Astrocyte of the cerebellum (primary cell): Measurements from ENCODE around the gene PARP14.
A peak's percentile ranks its signal among the peaks of the same experiment; 100 is the strongest.

Experiments
- DNase-seq: peaks from one replicate; pipeline ENCODE4 v3.0.0-alpha.2; 2011; ENCODE audit warnings: low read depth
- H3K4me3 ChIP-seq: 2 replicates; pipeline ENCODE4 v1.5.1; 2011; ENCODE audit warnings: mild to moderate bottlenecking, low read depth, low read length, moderate library complexity
- in situ Hi-C: cut with HindIII; loops from 2 replicates; pipeline ENCODE4 v1.10.0; 2017; ENCODE audit warnings: low sequenced_read_pairs
- TF ChIP-seq, protein P1 (sequence below): IDR thresholded peaks from 2 replicates; pipeline ENCODE4 v1.5.1; 2012; ENCODE audit warnings: low read length, low read depth, moderate library complexity, mild to moderate bottlenecking; ENCODE audit errors: missing control alignments

PARP14 gene

DNA sequence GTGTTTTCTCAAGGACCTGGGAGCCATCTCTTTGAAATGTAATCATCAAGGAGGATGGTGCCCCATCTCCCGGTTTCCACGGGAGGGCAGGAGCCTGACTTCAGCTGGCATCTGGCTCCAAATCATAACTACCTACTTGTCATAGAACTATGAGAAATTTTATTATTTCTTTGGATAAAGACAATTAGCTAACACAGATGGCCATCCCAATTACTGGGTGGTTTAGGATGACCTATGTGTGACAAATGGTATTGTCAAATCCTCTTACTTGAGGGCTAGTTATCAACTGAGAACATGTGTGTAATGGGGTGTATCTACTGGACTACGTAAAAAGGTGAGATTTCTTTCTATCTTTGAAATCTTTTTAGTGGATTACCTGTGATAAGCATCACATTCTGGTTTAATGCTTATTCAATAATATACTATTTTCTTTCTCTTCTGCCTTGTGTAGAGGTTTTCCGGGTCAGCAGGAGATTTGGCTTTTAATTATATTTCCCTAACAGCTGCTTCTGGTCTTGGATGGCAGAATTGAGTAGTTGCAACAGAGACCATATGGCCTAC, 15.3 kb upstream of the PARP14 start:
- in situ Hi-C loops = loop anchor here (25.0 kb wide), 1 partner anchor 203 kb away; no protein-coding TSS in a partner anchor
- H3K4me3 ChIP-seq = no peak overlapping the region
- no peak for DNase-seq
- TF ChIP-seq, protein P1, sequence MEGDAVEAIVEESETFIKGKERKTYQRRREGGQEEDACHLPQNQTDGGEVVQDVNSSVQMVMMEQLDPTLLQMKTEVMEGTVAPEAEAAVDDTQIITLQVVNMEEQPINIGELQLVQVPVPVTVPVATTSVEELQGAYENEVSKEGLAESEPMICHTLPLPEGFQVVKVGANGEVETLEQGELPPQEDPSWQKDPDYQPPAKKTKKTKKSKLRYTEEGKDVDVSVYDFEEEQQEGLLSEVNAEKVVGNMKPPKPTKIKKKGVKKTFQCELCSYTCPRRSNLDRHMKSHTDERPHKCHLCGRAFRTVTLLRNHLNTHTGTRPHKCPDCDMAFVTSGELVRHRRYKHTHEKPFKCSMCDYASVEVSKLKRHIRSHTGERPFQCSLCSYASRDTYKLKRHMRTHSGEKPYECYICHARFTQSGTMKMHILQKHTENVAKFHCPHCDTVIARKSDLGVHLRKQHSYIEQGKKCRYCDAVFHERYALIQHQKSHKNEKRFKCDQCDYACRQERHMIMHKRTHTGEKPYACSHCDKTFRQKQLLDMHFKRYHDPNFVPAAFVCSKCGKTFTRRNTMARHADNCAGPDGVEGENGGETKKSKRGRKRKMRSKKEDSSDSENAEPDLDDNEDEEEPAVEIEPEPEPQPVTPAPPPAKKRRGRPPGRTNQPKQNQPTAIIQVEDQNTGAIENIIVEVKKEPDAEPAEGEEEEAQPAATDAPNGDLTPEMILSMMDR = no peak

DNA sequence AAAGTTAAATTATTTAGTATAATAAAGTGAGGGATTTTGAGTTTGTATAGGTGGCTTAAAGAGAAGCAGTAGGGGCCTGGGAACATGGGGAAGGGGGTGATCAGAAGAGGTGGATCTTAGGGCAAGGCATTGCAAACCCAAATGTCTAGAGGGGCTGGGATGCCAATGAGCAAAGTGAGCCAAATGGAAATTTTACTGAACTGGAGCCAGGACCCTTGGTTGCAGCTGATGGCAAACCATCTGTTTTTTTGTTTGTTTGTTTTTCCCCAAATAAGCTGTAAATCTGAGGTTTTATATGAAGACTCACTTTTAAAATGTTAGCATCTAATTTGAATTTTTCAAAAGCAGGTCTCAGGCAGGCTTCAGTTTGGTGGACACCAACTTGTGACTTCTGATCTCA, 14.8 kb upstream of the PARP14 start:
- DNase-seq = no peak
- in situ Hi-C loops = loop anchor here (25.0 kb wide), 1 partner anchor 204 kb away; no protein-coding TSS in a partner anchor
- no peak overlapping the region for H3K4me3 ChIP-seq
- TF ChIP-seq, protein P1 = no peak

GRCh38 chr3:122668930-122669730, 11.5 kb upstream of the PARP14 start:
- no peak overlapping the region for H3K4me3 ChIP-seq
- TF ChIP-seq, protein P1 = no peak
- in situ Hi-C loops = loop anchor here (25.0 kb wide), 1 partner anchor 207 kb away; no protein-coding TSS in a partner anchor
- DNase-seq = peak; percentile 42

DNA sequence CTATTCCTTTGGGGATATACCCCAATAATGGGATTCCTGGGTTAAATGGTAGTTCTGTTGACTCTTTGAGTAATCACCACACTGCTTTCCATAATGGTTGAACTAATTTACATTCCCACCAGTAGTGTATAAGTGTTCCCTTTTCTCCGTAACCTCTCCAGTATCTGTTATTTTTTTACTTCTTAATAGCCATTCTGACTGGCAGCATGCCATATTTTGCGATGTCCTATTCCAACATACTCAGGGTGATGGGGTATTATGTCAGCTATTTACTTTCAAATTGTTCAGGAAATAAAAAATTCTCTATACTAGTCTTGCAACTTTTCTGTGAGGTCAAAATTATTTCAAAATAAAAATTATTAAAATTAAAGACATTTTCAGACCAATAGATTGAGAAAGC, 9.1 kb upstream of the PARP14 start:
- H3K4me3 ChIP-seq = no peak overlapping the region
- TF ChIP-seq, protein P1 = no peak
- in situ Hi-C loops = loop anchor here (25.0 kb wide), 1 partner anchor 209 kb away; no protein-coding TSS in a partner anchor
- no peak for DNase-seq

GRCh38 chr3:122674339-122674738, 6.3 kb upstream of the PARP14 start:
- no peak overlapping the region for H3K4me3 ChIP-seq
- DNase-seq = no peak
- in situ Hi-C loops = loop anchor here (25.0 kb wide), 1 partner anchor 212 kb away; no protein-coding TSS in a partner anchor
- TF ChIP-seq, protein P1 = no peak

GRCh38 chr3:122676759-122677158, 3.9 kb upstream of the PARP14 start:
- peak; percentile 37 for DNase-seq
- in situ Hi-C loops = no loop called here
- TF ChIP-seq, protein P1 = no peak
- no peak overlapping the region for H3K4me3 ChIP-seq
